Activated gamma-delta T cell (primary cell): ENCODE measurements around the gene SOCS3.

Experiments
- DNase-seq: peaks from one replicate; lab custom pipeline; 2025; lab: John Stamatoyannopoulos, UW

The SOCS3 gene

GRCh38 chr17:78367193-78367592, 7.3 kb upstream of the SOCS3 start:
- no peak for DNase-seq

DNA sequence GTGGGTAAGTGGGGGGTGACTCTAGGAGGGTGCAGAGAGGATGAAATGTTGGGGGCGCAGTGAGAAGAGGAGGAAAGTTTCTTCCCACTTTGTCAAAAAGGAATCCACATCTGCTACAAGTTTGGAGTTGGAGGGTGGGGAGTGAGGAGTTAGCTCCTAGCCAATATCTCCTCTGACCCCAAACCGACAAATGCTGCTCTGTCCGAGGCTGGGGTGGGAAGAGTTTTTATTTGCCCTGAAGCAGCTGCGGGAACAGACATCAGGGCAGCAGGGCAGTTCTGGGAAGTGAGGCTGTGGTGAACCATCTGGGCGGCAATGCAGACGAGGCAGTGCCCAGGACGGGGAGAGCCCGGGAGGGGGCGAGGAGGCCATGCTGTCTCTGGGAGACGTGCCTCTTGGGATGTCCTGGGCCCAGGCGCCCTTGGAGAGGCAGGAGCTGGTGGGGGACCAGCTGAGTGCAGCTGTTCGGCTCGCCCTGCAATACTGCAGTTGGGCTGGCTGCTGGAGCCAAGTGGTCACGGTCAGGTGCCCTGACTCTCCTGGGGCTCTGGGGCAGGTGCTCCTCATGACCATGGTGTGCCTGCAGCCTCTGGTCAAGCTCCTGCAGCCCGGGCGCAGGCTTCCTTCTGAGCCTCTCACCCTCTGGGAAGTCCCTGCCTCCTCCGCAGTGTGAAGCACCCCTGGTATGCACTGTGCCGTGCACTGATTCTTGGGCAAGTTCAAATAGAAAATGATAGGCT, 6.4 kb upstream of the SOCS3 start:
- no peak for DNase-seq

GRCh38 chr17:78365561-78366108, 5.8 kb upstream of the SOCS3 start:
- no peak for DNase-seq

DNA sequence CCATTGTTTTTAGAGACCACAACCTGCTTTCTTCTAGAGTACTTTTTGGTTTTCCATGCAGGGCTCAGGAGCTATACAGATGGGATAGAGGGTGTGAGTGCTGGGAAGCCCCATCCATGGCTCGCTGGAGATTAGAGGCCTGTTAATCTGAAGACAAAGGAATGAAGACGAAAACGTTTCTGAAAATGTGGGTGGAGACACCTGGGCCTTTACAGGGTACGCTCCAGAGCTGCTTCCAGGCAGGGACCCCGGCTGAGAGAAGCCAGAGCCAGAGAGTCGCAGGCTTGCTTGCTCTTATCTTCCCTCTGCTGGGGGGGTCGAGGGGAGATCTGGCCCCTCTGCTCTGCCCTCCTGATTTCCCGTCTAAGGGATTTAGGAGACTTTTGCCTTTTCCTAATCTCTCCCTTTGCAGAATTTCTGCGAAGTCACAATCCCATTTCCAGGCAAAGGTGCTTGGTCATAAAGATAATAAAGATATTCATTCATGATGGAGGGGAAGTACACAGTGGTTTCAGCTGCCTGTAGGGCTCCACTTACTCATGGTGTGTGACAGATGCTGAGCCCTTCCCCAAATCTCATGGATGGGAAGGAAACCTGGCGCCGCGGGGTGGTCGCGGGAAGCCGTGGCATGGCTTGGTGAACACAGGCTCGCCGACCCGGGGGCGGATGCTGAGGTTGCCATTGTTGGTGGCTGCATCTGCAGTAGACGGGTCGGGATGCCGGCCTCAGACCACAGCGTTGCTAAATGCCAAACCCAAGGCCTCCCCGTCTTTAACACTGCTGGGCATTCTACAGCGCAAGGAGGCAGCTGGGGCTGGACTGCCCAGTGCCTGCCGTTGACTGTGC, 4.8 kb upstream of the SOCS3 start:
- no peak for DNase-seq

- no peak for DNase-seq
These were observed 2.8 kb upstream of the SOCS3 start for GRCh38 chr17:78362671-78363070.

DNA sequence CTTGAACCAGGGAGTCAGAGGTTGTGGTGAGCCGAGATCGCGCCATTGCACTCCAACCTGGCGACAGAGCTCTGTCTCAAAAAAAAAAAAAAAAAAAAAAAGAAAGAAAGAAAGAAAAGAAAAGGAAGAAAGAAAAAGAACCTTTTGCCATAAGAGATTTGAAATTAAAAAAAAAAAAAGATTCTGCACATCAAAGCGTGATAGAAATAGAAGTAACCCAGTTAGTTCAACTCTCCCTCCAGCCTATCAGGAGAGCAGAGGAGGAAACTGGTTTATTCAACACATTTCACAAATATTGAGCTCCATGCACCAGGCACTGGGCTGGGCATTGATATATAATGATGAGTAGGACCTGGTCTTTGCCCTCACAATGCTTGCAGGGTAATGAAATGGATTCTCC, 2.4 kb upstream of the SOCS3 start:
- DNase-seq, result no peak

DNA sequence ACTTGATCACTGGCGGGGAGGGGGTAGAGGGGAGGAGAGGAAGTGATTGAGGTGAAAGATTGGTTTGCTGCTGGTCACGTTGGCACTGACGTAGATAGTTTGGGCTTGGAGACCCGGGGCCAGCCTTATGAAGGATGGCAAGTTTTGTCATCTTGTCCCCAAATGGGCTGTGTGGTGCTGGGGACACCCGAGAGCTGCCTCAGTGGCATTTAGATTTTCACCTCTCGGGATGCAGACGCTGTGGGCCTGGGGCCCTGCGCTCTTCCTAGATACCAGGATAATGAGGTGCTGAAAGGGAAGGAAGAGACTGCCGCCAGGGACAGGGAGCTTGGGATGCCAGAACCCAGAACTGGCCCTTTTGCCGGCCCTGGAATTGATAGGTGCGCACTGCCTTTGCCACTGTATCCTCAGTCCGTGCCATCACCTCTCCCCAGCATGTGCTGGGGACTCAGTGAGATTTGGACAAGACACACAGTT, 1.4 kb upstream of the SOCS3 start:
- DNase-seq, result no peak

GRCh38 chr17:78360371-78361224, 721 bp upstream of the SOCS3 start:
- DNase-seq, result peak; percentile 74

DNA sequence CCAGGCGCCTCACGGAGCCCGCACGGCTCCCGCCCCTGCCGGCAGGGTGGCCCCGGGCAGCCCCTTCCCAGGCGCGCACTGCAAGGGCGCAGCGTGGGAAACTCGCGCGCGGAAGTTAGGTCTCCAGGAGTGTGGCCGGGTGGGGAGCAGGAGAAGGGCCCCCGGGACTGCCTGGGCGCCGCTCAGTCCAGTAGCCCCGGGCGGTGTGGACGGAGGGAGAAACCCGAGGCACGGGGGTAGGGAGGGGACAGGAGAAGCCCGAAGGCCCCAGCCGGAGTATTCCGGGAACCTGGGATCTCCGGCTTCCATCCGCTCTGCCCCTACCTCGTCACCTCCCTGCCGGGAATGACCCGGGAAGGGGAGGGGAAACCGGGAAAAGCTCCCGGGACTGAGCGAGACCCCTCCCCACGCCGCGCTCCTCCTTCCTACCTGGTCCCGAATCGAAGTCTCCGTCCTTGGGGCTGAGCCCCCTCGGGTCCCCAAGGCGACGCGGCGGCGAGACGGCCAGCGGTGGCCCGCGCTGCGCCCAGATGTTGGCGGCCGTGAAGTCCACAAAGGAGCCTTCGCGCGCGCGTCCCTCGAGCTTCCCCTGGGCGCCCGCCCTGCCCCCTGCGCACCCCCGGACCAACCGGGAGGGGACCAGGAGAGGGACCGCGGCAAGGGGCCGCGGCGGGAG, 418 bp downstream of the SOCS3 start:
- DNase-seq, result no peak

DNA sequence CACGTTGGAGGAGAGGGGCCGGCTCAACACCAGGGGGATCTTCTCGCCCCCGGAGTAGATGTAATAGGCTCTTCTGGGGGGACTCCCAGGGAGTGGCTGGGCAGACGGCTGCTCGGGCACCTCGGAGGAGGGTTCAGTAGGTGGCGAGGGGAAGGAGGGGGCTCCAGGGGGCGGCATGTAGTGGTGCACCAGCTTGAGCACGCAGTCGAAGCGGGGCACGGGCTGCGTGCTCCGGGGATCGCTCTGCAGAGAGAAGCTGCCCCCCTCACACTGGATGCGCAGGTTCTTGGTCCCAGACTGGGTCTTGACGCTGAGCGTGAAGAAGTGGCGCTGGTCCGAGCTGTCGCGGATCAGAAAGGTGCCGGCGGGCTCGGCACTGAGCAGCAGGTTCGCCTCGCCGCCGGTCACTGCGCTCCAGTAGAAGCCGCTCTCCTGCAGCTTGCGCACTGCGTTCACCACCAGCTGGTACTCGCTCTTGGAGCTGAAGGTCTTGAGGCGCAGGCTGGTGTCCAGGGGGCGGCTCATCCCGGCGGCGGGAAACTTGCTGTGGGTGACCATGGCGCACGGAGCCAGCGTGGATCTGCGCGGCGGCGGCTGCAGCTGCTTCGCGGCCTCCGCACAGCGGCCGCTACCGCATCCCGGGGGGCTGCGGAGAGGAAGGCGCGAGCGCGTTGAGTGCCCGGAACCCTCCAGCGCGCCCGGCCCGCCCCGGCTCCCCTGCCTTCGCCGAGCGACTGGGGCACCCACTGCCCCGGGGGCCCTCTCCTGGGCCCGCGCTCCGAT, 1.1 kb downstream of the SOCS3 start:
- DNase-seq, result no peak

DNA sequence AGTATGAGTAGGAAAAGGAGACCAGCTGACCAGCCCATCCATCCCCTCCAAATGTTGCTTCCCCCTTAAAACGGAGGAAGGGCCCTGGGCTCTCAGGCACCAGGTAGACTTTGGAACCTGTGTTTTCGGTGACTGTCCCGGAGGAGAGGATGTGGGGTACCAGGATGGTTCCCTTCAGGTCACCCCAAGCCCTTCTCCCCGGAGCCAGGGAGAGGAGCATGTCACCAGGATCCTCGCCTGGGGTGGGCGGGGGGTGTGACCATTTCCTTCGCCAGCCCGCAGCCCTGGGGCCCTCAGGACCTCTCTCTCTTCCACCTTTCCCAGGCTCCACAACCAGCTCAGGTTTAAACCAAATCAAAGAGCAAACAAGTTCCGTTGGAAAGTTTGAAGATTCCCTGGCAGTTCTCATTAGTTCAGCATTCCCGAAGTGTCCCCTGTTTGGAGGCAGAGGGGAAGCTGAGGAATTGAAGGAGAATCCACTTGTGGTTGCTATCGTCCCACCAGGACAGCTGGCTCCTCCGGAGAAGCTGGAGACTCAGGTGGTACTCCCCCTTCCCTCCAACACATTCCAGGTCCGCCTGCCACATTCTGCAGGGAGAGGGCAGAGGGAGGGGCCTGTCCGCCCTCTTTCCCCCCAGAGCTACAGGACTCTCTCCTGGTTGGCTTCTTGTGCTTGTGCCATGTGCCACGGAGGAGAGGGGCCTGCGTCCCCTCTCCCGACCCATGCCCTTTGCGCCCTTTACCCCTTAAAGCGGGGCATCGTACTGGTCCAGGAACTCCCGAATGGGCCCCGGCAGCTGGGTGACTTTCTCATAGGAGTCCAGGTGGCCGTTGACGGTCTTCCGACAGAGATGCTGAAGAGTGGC, 2.0 kb downstream of the SOCS3 start:
- DNase-seq, result no peak

GRCh38 chr17:78357177-78357586, 2.7 kb downstream of the SOCS3 start:
- no peak for DNase-seq

- no peak for DNase-seq
These were observed 3.7 kb downstream of the SOCS3 start for GRCh38 chr17:78356101-78356713.

DNA sequence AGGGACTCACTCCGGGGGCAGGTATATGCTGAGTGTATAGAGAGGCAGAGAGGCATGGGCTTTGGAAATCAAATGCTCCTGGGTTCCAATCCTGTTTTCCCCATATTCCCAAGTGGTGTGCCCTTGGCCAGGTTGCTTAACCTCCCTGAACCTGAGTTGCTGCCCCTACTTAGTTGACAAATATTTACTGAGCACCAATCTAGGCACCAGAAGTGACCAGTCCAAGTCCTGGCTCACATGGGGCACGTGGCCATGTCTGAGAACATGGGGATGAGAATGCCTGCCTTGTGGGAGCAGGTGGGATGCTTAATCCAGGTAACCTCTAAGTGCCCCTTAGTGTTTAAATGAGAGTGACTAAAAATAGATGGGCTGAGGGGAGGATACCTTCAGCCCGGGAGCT, 4.2 kb downstream of the SOCS3 start:
- no peak for DNase-seq

GRCh38 chr17:78355045-78355641, 4.7 kb downstream of the SOCS3 start:
- no peak for DNase-seq

DNA sequence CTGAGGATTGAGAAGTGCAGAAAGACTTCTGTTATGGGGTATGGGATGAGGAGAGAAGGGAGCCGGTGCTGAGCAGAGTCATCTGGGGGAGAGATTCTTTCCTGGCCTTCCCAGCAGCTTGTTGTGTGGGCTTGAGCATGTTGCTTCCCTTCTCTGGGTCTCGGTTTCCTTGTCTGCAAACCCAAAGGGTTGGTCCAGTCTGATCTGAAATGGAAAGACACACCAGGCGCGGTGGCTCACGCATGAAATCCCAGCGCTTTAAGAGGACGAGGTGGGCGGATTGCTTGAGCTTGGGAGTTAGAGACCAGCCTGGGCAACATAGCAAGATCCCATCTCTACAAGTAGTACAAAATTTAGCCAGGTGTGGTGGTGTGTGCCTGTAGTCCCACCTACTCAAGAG, 6.0 kb downstream of the SOCS3 start:
- no peak for DNase-seq

GRCh38 chr17:78351449-78352006, 8.3 kb downstream of the SOCS3 start:
- no peak for DNase-seq

GRCh38 chr17:78349891-78350642, 9.8 kb downstream of the SOCS3 start:
- DNase-seq, result no peak
